HUES48 (cell line): ENCODE data around the gene ALOX12B.

Experiments
- H3K27ac ChIP-seq: one replicate; pipeline ENCODE4 v1.7.0; 2013; ENCODE audit warnings: low read depth, low read length, inconsistent platforms
- H3K27me3 ChIP-seq: 2 replicates; pipeline ENCODE4 v1.6.1; 2013; ENCODE audit warnings: mild to moderate bottlenecking, low read length; ENCODE audit not compliant: control insufficient read depth, insufficient read depth
- H3K36me3 ChIP-seq: 2 replicates; pipeline ENCODE4 v1.6.1; 2013; ENCODE audit warnings: low read length; ENCODE audit not compliant: control insufficient read depth, insufficient read depth
- H3K4me1 ChIP-seq: 2 replicates; pipeline ENCODE4 v1.6.1; 2013; ENCODE audit warnings: mild to moderate bottlenecking, low read length; ENCODE audit not compliant: control insufficient read depth, insufficient read depth
- H3K4me3 ChIP-seq: 2 replicates; pipeline ENCODE4 v1.5.1; 2013; ENCODE audit warnings: mild to moderate bottlenecking, low read depth, low read length
- H3K9ac ChIP-seq: 2 replicates; pipeline ENCODE4 v1.6.1; 2013; ENCODE audit warnings: mild to moderate bottlenecking, low read depth, low read length, moderate library complexity
- H3K9me3 ChIP-seq: 2 replicates; pipeline ENCODE4 v1.6.1; 2013; ENCODE audit warnings: low read length; ENCODE audit not compliant: control insufficient read depth, insufficient read depth

Gene ALOX12B

GRCh38 chr17:8123695-8124349 lies 36.3 kb upstream of the ALOX12B start, which contains the start of gene HES7:
TSS of gene HES7 (minus strand) at chr17:8124106. CDS start at chr17:8124084, 22 bp downstream.
- Histone ChIP-seq H3K27ac (no peak within 1 kb of the TSS), H3K4me3 (peak within 1 kb of the TSS; percentile 88), H3K36me3 (no peaks in the 10 kb centered on the region), H3K9ac (no peak within 1 kb of the TSS), H3K9me3 (no peaks in the 10 kb centered on the region), H3K4me1 (peaks cover 25% of the 10 kb centered on the region), H3K27me3 (peaks cover 59% of the 10 kb centered on the region)

- Histone ChIP-seq H3K27ac (no peak overlapping the region), H3K4me1 (peaks cover 25% of the 10 kb centered on the region), H3K27me3 (peaks cover 57% of the 10 kb centered on the region)
These were observed 35.6 kb upstream of the ALOX12B start for GRCh38 chr17:8122924-8123694.

GRCh38 chr17:8122422-8122923 lies 35.0 kb upstream of the ALOX12B start:
- no peaks in the 10 kb centered on the region for H3K36me3 ChIP-seq
- H3K27me3 ChIP-seq = peaks cover 57% of the 10 kb centered on the region
- H3K27ac ChIP-seq = no peak overlapping the region
- H3K4me1 ChIP-seq = peaks cover 27% of the 10 kb centered on the region
- no peaks in the 10 kb centered on the region for H3K9me3 ChIP-seq
- H3K9ac ChIP-seq = no peak overlapping the region
- H3K4me3 ChIP-seq = peak overlapping the region; percentile 88

More at GRCh38 chr17:8122924-8123694, 35.6 kb upstream of the ALOX12B start:
- Histone ChIP-seq H3K9ac (no peak overlapping the region), H3K4me3 (peak overlapping the region; percentile 88), H3K9me3 (no peaks in the 10 kb centered on the region), H3K36me3 (no peaks in the 10 kb centered on the region)

GRCh38 chr17:8121681-8122421 lies 34.3 kb upstream of the ALOX12B start:
- Histone ChIP-seq H3K4me3 (peak overlapping the region; percentile 88), H3K9me3 (no peaks in the 10 kb centered on the region), H3K27ac (no peak overlapping the region), H3K27me3 (peaks cover 57% of the 10 kb centered on the region), H3K9ac (no peak overlapping the region), H3K4me1 (peaks cover 23% of the 10 kb centered on the region), H3K36me3 (no peaks in the 10 kb centered on the region)

- peaks cover 21% of the 10 kb centered on the region for H3K4me1 ChIP-seq
- no peak overlapping the region for H3K9ac ChIP-seq
- H3K36me3 ChIP-seq = no peaks in the 10 kb centered on the region
- no peaks in the 10 kb centered on the region for H3K9me3 ChIP-seq
- H3K27me3 ChIP-seq = peaks cover 59% of the 10 kb centered on the region
- no peak overlapping the region for H3K27ac ChIP-seq
- peak overlapping the region; percentile 88 for H3K4me3 ChIP-seq
These were observed 33.8 kb upstream of the ALOX12B start for GRCh38 chr17:8121407-8121680.

- no peaks in the 10 kb centered on the region for H3K9me3 ChIP-seq
- H3K9ac ChIP-seq = peak overlapping the region; percentile 36; the same call in 1 of the 2 replicates
- H3K27ac ChIP-seq = peak overlapping the region; percentile 7
- peak overlapping the region; percentile 88 for H3K4me3 ChIP-seq
- no peaks in the 10 kb centered on the region for H3K36me3 ChIP-seq
- H3K27me3 ChIP-seq = peaks cover 62% of the 10 kb centered on the region
- peaks cover 21% of the 10 kb centered on the region for H3K4me1 ChIP-seq
These were observed 33.2 kb upstream of the ALOX12B start for GRCh38 chr17:8120520-8121406.

GRCh38 chr17:8119581-8120519 lies 32.3 kb upstream of the ALOX12B start:
- H3K9ac ChIP-seq = peak overlapping the region; percentile 36; the same call in 1 of the 2 replicates
- peak overlapping the region; percentile 88 for H3K4me3 ChIP-seq
- no peaks in the 10 kb centered on the region for H3K36me3 ChIP-seq
- H3K9me3 ChIP-seq = no peaks in the 10 kb centered on the region
- H3K27ac ChIP-seq = peak overlapping the region; percentile 7
- peaks cover 17% of the 10 kb centered on the region for H3K4me1 ChIP-seq
- H3K27me3 ChIP-seq = peaks cover 64% of the 10 kb centered on the region

- H3K27ac ChIP-seq = no peak overlapping the region
- no peak overlapping the region for H3K9ac ChIP-seq
- H3K4me3 ChIP-seq = peak overlapping the region; percentile 88
- no peaks in the 10 kb centered on the region for H3K9me3 ChIP-seq
- H3K4me1 ChIP-seq = peaks cover 9% of the 10 kb centered on the region; the same call in 1 of the 2 replicates
- H3K27me3 ChIP-seq = peaks cover 61% of the 10 kb centered on the region
- H3K36me3 ChIP-seq = no peaks in the 10 kb centered on the region
These were observed 31.5 kb upstream of the ALOX12B start for GRCh38 chr17:8118769-8119580.
